NB4 (cell line): Measurements from ENCODE around the gene TSHZ2.

Experiments
- DNase-seq: peaks from one replicate; pipeline ENCODE4 v3.0.0; 2010; ENCODE audit warnings: low read depth
- H3K4me3 ChIP-seq: one replicate; pipeline ENCODE4 v1.5.1; 2011; ENCODE audit warnings: mild to moderate bottlenecking, low read depth, low read length, moderate library complexity
- MYC ChIP-seq: IDR thresholded peaks from 2 replicates; pipeline ENCODE4 v1.6.1; 2011; ENCODE audit warnings: low read depth, low read length
- POLR2A ChIP-seq: IDR thresholded peaks from 2 replicates; pipeline ENCODE4 v1.6.1; 2011; ENCODE audit warnings: mild to moderate bottlenecking; ENCODE audit not compliant: insufficient read length; ENCODE audit errors: extremely low read depth
- TF ChIP-seq, protein P1 (sequence below): IDR thresholded peaks from one replicate; pipeline ENCODE4 v1.5.1; 2012; ENCODE audit warnings: low read depth, low read length
- TF ChIP-seq, protein P2 (sequence below): IDR thresholded peaks from 2 replicates; pipeline ENCODE4 v1.6.1; 2011; ENCODE audit warnings: low read depth, low read length

Gene TSHZ2

DNA sequence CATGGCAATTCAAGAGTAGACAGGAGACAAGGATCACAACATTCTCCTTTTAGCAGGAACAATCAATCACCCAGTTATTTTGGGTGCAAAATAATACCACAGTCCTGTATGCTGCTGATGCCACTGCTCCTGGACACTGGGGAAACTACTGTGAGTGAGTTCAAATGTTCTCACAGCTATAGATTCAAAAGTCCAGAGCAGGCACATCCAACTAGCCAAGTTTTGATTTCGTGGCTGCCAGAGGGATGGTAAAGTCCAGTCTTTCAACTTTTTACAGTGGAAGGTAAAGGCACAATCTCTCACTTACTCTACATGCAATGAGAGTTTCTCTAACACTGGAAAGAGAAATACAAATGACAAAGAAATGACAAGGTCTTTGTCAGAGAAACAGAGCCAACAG, 26.9 kb upstream of the TSHZ2 start:
- DNase-seq: no peak
- H3K4me3 ChIP-seq: no peak overlapping the region
- TF ChIP-seq POLR2A (no peak), MYC (no peak)
- TF ChIP-seq, protein P1, sequence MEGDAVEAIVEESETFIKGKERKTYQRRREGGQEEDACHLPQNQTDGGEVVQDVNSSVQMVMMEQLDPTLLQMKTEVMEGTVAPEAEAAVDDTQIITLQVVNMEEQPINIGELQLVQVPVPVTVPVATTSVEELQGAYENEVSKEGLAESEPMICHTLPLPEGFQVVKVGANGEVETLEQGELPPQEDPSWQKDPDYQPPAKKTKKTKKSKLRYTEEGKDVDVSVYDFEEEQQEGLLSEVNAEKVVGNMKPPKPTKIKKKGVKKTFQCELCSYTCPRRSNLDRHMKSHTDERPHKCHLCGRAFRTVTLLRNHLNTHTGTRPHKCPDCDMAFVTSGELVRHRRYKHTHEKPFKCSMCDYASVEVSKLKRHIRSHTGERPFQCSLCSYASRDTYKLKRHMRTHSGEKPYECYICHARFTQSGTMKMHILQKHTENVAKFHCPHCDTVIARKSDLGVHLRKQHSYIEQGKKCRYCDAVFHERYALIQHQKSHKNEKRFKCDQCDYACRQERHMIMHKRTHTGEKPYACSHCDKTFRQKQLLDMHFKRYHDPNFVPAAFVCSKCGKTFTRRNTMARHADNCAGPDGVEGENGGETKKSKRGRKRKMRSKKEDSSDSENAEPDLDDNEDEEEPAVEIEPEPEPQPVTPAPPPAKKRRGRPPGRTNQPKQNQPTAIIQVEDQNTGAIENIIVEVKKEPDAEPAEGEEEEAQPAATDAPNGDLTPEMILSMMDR: no peak
- TF ChIP-seq, protein P2, sequence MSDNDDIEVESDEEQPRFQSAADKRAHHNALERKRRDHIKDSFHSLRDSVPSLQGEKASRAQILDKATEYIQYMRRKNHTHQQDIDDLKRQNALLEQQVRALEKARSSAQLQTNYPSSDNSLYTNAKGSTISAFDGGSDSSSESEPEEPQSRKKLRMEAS: no peak

DNA sequence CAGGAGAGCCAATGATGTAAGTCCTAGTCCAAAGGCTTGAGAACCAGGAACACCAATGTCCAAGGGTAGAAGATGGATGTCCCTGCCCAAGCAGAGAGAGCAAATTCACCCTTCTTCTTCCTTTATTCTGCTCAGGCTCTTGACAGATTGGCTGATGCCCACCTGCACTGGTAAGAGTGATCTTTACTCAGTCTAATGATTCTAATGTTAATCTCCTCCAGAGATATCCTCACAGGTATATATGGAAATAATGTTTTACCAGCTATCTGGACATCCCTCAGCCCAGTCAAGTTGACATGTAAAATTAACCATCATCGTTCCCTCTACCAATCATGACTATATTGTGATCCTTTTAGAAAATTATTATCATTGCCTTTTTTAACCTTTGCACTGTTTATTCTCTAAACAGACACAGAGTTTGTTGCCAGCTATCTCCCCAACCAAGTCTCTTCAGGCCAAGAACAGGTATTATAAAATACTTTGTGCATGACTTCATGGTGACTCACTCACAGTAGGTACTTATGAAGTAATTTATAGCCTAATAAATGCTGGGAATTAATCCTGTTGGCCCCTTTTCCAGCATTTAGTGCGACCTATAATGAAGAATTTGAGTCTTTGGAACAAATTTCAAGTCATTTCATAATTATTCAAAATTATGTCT, 26.2 kb upstream of the TSHZ2 start:
- TF ChIP-seq POLR2A (no peak), MYC (no peak)
- TF ChIP-seq, protein P2: no peak
- TF ChIP-seq, protein P1: no peak
- no peak overlapping the region for H3K4me3 ChIP-seq
- no peak for DNase-seq

DNA sequence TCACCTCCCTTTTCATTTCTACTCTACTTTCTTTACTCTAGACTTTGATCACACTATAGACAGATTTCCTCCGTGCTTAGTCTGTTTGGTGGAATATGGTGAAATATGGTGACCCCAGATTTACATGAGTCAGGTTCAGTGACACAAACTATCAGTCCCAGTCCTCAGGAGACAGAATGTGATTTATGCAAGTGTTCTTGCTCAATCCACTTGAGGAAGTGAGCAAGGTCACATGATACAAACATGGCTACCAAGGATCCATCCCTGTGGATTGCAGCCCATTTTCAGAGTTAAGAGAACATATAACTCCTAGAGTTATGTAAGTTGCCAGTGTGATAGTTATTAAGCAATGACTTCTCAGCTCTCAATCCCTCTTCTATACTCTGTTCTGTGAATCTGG, 23.7 kb upstream of the TSHZ2 start:
- TF ChIP-seq, protein P2: no peak
- TF ChIP-seq POLR2A: no peak
- no peak for TF ChIP-seq MYC
- TF ChIP-seq, protein P1: no peak
- no peak overlapping the region for H3K4me3 ChIP-seq
- peak; percentile 16 for DNase-seq

DNA sequence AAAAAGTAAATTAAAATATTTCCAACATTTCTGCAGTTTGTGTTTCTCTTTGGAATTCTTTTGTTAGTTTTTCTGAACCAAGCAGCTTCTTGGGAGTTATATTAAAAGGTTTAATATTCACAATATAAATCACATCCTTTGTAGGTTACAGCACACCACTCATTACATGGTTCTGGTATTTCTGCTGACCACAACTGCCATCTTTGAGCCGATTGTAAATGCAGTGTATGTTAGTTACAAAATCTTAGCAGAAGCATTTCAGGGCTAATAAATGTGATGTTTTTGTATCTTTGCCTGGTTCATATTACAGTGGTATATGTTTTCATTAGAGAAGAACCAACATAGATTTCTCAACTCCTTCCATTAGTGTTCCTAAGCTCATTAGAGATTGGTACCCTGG, 19.1 kb upstream of the TSHZ2 start:
- TF ChIP-seq, protein P2: no peak
- no peak for TF ChIP-seq MYC
- TF ChIP-seq POLR2A: no peak
- TF ChIP-seq, protein P1: no peak
- no peak for DNase-seq
- H3K4me3 ChIP-seq: no peak overlapping the region

DNA sequence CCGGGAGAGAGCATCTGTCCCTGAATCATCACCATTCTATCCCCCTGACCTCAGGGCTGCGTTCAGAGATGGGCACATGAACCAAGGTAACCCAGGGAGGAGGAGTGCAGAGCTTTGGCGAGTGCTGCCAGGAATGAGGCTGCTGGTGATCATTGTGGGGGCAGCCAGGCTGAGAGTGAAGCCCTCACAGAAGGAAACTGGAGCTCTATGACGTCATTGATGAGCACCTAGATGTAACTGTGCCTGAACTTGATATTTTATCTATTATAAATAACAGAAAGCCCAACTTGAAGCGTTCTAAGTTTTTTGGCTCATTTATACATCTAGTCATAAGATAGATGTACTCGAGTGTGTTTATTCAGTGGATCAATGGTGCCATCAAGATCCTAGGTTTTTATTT, 17.3 kb upstream of the TSHZ2 start:
- DNase-seq: no peak
- H3K4me3 ChIP-seq: no peak overlapping the region
- no peak for TF ChIP-seq POLR2A
- TF ChIP-seq, protein P2: no peak
- TF ChIP-seq, protein P1: no peak
- no peak for TF ChIP-seq MYC
